LNCAP (cell line): Measurements from ENCODE around the gene CLPTM1.

Experiments
- CTCF ChIP-seq: fragments of 450-650 bp; IDR thresholded peaks from 2 replicates; pipeline ENCODE4 v1.5.1; 2017; ENCODE audit warnings: mild to moderate bottlenecking

The CLPTM1 gene

GRCh38 chr19:44954649-44955504 lies at the start of gene CLPTM1:
TSS of gene CLPTM1 (plus strand) at chr19:44955380. CDS start at chr19:44955396, 16 bp downstream.
- no peak for TF ChIP-seq CTCF

- TF ChIP-seq CTCF = no peak
Observed at GRCh38 chr19:44905437-44906160, 49.6 kb upstream of the CLPTM1 start, which contains the start of gene APOE. TSS of gene APOE (plus strand) at chr19:44905796. CDS start at chr19:44906625, 829 bp downstream.

- no peak for TF ChIP-seq CTCF
Observed at GRCh38 chr19:44907613-44908012, 47.6 kb upstream of the CLPTM1 start.

GRCh38 chr19:44908074-44908835 lies 46.9 kb upstream of the CLPTM1 start:
- no peak for TF ChIP-seq CTCF

GRCh38 chr19:44908836-44909261 lies 46.3 kb upstream of the CLPTM1 start:
- no peak for TF ChIP-seq CTCF

GRCh38 chr19:44909775-44910174 lies 45.4 kb upstream of the CLPTM1 start:
- TF ChIP-seq CTCF = no peak

GRCh38 chr19:44912854-44913253 lies 42.3 kb upstream of the CLPTM1 start:
- TF ChIP-seq CTCF = no peak
